Measurements from ENCODE around the gene ABCB9.

The ABCB9 gene

DNA sequence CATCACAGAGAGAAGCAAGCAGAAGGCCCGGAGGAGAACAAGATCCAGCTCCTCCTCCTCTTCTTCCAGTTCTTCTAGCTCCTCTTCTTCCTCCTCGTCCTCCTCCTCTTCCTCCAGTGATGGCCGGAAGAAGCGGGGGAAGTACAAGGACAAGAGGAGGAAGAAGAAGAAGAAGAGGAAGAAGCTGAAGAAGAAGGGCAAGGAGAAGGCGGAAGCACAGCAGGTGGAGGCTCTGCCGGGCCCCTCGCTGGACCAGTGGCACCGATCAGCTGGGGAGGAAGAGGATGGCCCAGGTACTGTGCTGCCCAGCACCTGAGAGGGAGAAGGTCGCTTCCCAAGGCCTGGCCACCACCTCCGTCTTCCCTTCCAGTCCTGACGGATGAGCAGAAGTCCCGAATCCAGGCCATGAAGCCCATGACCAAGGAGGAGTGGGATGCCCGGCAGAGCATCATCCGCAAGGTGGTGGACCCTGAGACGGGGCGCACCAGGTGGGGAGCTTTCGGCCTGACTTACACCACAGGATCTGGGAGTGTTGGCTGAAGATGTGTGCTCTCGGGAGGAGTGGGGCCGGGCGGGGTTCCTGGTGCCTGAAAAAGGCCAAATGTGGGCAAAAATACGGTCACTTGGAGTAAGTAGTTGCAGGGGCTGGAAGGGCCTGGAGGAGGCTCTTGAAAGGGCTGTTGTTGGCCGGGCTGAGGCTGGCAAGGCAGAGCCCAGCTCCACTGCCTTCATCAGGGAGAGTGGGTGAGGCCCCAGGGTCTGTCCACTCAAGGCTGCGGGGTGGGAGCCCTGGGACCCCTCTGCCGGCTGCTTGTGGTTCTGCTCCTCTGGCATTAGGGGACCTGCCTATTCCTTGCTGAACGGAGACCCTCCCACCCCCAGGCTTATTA lies 15.6 kb upstream of the ABCB9 start:
- no peak for DNase-seq

DNA sequence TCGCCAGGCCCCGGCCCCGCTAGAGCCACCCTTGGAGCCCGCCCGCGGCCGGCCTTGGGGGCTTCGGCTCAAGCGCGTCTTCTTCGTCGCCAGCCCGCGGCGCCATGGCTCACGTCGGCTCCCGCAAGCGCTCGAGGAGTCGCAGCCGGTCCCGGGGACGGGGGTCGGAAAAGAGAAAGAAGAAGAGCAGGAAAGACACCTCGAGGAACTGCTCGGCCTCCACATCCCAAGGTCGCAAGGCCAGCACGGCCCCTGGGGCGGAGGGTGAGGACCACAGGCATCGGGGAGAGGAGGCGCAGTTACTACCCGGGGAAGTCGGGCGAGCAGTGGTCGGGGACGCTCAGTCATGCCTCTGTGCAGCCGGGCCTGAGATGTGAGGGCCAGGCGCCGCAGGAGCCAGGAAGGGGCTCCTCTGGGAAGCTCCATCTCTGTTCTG lies 14.8 kb upstream of the ABCB9 start:
- DNase-seq: no peak

- DNase-seq: peak; percentile 40
Measured at GRCh38 chr12:122980183-122981035, 14.1 kb upstream of the ABCB9 start, which contains the start of gene ARL6IP4. Gene ARL6IP4, plus strand, starts transcription at chr12:122980681. Its CDS starts 459 bp downstream, at chr12:122981140.

DNA sequence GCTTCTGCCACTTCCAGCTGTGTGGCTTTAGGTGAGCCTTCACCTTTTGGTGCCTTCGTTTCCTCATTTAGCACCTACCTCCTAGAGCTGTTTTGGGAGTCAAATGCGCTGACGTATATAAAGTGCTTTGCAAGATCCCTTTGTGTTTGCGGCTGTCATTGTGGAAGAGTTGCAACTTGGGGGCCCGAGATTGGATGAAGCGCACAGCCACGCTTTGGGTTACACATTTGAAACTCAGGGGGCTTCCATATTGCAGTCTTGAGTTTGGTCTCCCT lies 13.6 kb upstream of the ABCB9 start:
- no peak for DNase-seq

- no peak for DNase-seq
Measured at GRCh38 chr12:122979001-122979907, 13.0 kb upstream of the ABCB9 start.

DNA sequence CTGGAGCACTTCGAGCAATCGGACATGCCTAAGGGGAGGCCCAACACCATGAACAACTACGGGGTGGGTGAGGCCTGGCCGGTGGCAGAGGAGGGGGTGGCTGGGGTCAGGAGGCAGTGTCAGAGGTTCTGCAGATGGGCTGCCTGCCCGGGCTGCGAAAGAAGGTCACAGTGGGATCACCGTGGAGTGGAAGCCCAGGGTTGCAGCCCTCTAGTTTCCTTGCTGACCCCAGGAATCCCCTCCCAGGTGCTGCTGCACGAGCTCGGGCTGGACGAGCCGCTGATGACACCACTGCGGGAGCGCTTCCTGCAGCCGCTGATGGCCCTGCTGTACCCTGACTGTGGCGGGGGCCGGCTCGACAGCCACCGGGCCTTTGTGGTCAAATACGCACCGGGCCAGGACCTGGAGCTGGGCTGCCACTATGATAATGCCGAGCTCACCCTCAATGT lies 12.3 kb upstream of the ABCB9 start:
- no peak for DNase-seq

GRCh38 chr12:122977655-122978392 lies 11.6 kb upstream of the ABCB9 start:
- DNase-seq: no peak

DNA sequence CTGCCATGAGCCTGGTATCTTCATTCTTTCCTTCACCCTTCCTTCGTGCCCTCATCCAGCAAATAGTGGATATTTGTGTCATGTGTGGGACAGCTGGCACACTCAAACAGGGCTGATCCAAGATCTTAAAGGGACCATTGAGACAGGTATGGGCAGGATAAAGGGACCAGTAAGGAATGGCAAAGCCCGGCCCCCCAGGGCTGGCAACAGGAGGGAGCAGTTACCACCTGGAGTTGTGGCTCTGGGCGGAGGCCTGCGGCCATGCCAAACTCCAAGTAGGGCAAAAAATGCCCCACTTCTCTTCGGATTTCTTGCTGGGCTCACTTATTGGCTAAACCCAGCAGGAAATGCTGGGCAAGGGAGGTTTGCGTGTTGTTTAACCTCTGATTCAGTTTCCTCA lies 10.9 kb upstream of the ABCB9 start:
- DNase-seq: no peak

- DNase-seq: no peak
Measured at GRCh38 chr12:122976648-122976975, 10.3 kb upstream of the ABCB9 start.

- no peak for DNase-seq
Measured at GRCh38 chr12:122975790-122976647, 9.8 kb upstream of the ABCB9 start.

- peak; percentile 87 for DNase-seq
Measured at GRCh38 chr12:122974892-122975789, 8.9 kb upstream of the ABCB9 start, which contains the start of gene OGFOD2. Gene OGFOD2, plus strand, starts transcription at chr12:122975244. Its CDS starts 8 bp downstream, at chr12:122975252.

- DNase-seq: peak; percentile 100
Measured at GRCh38 chr12:122974274-122974891, 8.1 kb upstream of the ABCB9 start.

GRCh38 chr12:122969676-122970075 lies 3.4 kb upstream of the ABCB9 start:
- DNase-seq: no peak

- DNase-seq: no peak
Measured at GRCh38 chr12:122968104-122968503, 1.8 kb upstream of the ABCB9 start.

- no peak for DNase-seq
Measured at GRCh38 chr12:122966743-122967550, 684 bp upstream of the ABCB9 start.

DNA sequence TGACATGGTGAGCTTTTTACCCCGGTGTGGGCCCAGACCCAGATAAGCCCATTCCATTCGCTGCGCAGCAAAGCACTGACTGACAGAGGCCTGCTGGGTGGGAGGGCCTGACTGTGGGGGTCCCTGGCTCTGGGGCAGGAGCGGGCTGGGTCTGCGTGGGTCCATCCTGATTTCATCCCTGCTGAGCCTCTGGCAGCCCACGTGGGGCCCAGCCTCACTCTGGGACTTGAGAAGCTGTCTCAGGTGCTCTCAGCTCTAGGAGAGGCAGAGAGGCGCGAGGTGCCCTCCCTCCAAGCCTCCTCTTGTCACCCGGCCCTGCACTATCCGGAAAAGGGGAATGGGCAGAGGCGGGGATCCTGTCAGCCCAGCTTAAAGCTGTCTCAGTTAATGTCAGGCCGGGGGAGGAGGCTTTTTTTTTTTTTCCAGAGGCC lies 927 bp downstream of the ABCB9 start:
- DNase-seq: no peak

GRCh38 chr12:122964439-122965257 lies 1.6 kb downstream of the ABCB9 start:
- no peak for DNase-seq

DNA sequence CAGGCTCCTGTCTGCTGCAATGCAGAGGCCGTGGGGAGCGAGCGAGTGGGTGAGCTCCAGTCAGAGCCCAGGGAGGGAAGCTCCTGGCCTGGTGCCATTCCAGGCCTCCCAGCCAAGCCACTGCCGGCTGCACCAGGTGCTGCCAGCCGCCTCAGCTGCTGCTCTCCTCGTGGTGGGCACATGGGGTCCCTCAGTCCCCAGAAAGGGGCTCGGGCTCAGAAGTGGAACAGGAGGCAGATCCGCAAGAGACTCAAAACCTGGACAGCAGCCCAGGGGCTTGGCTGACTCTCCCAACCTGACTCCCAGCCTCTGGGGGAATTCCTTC lies 2.4 kb downstream of the ABCB9 start:
- DNase-seq: no peak
